NCI-H748 (cell line): ENCODE measurements around the gene SLC39A7.
"Not testable (repeated sequence)": the region's sequence is repeated elsewhere in the genome, so short reads cannot be mapped to it uniquely, and the experiment has no call there.

Experiments used
- DNase-seq: peaks from one replicate; lab custom pipeline; 2025; ENCODE audit not compliant: unreplicated experiment; lab: John Stamatoyannopoulos, UW

Gene SLC39A7

GRCh38 chr6:33226503-33227120, 25.9 kb downstream of the SLC39A7 start:
- not testable (repeated sequence) for DNase-seq

DNA sequence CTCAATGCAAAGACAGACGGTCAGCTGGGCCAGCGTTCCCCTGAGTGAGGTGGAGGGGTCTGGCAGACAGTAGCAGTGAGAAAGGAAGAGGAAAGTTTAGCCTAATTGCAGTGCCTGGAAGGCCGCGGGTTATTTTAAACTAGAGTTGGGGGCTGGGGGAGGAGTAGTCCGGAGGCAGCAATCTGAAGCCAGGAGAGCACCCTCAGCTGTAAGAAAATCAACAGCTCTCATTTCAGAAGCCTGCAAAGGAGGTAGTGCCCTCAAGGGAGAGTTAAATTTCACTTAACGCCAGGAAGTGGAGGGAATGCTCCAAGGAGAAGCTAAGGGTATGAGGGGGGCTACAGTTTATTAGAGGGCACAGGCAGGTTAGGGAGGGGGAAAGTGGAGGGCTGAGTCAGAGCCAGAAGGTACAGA, 34.6 kb downstream of the SLC39A7 start:
- DNase-seq: no peak

DNA sequence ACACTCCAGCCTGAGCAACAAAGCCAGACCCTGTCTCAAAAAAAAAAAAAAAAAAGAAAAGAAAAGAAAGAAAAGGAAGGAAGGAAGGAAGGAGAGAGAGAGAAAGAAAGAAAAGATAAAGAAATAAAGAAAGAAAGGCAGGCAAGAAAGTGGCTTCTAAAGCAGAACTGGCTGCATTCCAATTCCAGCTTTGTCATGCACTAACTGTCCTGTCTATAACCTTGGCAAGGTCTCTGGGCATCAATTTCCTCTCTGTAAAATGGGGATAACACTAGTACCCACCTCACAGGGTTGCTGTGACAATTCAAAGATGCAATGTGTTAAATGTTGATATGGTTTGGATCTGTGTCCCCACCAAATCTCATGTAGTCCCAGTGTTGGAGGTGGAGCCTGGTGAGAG, 35.7 kb downstream of the SLC39A7 start:
- no peak for DNase-seq

DNA sequence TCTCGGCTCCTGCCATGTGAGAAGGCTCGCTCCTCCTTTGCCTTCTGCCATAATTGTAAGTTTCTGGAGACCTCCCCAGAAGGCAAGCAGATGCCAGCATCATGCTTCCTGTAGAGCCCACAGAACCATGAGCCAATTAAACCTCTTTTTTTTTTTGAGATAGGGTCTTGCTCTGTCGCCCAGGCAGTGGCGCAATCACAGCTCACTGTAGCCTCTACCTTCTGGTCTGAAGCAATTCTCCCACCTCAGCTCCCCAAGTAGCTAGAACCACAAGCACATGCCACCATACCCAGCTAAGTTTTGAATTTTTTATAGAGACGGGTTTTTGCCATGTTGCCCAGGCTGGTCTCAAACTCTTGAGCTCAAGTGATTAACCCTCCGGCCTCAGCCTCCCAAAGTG, 36.2 kb downstream of the SLC39A7 start:
- no peak for DNase-seq

DNA sequence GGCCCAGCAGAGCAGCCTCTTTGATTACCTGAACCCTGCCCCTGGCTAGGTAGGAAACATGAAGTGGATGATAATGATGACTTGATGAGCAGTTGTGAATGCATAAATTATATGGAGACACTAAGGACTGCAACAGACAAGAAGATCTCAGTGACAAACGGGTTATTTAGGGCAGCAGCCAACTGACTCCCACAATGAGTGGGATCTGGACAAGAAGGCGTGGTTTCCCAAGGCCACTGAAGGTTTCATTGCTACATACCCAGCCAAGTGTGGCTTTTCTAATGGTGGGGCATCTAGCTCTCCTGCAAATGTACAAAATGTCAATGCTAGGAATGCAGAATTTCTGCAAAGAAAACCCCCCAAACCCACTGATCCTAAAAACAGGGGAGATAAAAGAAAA, 37.1 kb downstream of the SLC39A7 start:
- DNase-seq: no peak

DNA sequence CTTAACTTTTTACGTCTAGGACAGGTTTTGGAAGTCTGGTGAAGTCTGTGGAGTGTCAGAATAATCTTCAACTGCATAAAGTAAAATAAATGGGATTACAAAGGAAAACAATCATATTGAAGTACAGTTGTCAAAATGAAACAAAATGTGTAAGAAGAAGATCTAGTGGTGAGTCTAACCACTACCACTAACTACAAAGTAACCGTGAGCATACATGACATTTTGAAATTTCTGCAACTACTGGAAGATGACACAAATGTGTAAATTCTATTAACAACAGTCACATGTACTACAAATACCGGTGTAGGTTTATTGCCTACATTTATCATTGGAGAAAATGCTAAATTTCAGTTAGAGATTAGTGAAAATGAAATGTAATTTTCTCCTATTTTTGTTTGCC, 41.3 kb downstream of the SLC39A7 start:
- no peak for DNase-seq

DNA sequence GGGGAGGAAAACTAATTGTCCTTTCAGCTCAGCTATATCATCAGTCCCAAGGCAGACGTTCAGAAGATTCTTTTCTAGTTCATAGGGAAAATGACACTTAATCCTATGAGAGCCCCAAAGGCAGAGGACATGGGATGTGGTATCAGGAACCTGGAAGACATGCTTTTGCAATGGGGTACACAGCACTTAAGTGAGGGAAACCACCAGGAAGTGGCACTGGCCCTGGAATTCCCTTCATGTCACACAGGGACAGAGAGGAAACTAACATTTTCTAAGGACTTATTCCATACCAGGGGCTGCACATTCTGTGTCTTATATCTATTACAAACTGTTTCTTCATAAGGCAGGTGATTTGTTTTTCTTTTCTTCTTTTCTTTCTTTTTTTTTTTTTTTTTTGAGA, 42.8 kb downstream of the SLC39A7 start:
- no peak for DNase-seq

DNA sequence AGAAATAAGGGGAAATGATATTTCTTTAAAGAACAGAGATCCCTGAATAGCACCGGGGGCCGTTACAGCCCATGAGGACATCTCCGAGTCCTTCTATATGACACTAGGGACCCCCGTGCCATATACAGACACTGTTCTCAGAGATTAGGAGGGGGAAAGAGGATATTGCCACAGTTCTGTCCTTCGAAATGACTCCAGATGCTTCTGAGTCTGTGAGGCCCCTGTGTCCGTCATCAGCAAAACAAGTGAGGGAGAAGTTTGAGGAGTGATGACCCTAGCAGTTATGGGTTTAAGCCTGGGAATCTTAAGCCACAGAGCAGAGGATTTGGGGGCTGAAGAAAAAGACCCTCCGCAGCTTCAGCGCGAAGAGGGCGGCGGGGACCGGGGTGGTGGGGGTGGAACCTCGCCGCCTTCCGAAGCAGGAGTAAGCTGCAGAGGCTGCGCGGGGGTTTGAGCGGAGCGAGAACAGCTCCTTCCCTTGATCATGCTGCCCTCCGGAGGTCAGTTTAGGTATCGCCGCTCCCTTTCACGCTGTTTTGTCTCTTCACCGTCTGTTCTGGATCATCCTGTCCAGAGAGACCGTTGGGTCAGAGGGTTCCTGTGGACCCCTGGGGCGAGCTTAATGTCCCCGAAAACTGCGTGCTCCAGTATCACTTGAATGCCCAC, 47.4 kb downstream of the SLC39A7 start:
- DNase-seq: peak; percentile 90

- DNase-seq: peak; percentile 81
Observed at GRCh38 chr6:33248643-33248931, 47.9 kb downstream of the SLC39A7 start.

DNA sequence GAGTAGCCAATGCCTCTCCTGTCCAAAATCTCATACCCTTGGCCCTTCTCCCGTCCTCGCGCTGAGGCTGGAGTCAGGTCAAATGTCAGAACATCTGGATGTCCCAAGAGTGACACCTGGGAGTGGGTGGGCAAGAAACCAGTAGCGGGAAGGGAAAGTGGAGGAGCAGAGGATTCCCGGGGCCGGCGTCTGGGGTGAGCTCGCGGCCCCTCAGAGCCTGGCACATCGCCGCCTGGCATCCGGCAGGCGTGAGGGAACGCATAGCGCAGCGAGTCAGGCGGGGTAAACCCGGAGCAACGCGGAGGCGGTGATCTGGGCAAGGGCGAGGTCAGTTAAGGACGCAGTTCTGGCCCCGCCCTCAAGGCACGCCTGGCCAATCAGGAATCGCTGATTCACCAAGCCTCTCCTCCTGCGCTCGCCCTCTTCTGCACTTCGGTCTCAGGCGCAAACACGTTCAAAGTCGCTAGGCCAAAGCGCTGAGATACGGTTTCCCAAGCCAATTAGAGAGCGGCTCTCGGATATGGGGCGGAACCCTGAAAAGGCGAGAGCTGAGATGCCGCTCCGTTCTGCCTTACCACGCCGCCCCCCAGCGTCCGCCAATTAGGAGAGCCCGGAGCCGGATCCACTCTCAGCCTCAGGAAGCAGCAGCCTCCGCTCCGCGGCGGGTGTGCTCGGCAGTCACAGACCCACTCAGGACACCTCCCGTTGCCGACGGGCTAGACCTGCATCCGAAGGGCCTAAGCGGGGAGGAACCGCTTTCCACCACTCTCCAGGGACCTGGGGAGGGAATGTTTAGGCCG, 48.5 kb downstream of the SLC39A7 start:
- DNase-seq: peak; percentile 100

- DNase-seq: no peak
Observed at GRCh38 chr6:33249732-33250630, 49.3 kb downstream of the SLC39A7 start.

GRCh38 chr6:33250731-33251130, 50.1 kb downstream of the SLC39A7 start:
- DNase-seq: no peak

- no peak for DNase-seq
Observed at GRCh38 chr6:33251395-33252012, 50.8 kb downstream of the SLC39A7 start.

DNA sequence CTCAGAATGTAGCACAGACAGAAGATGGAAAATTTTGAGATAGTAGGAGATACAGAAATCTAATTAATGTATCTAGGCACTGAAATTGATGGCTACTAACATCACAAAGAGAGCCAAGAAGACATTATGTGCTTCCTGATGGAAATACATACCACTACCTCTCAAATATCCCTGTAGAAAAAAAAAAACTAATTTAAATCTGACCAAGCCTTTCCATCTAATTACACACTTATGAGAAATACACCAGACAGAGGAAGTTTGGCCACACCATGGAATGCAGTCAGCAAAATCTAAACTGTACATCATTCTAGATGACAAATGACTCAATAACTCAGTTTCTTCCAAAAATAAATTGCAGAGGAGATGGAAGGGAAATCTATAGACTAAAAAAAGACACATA, 52.1 kb downstream of the SLC39A7 start:
- DNase-seq: no peak
